HG03565 (cell line): ENCODE measurements around the gene COMT.

Experiments used
- ATAC-seq: cut with Tn5 transposase; IDR thresholded peaks from one replicate; pipeline ENCODE4 v1.9.1; 2021; ENCODE audit warnings: mild to moderate bottlenecking, moderate library complexity; ENCODE audit not compliant: unreplicated experiment

The COMT gene

DNA sequence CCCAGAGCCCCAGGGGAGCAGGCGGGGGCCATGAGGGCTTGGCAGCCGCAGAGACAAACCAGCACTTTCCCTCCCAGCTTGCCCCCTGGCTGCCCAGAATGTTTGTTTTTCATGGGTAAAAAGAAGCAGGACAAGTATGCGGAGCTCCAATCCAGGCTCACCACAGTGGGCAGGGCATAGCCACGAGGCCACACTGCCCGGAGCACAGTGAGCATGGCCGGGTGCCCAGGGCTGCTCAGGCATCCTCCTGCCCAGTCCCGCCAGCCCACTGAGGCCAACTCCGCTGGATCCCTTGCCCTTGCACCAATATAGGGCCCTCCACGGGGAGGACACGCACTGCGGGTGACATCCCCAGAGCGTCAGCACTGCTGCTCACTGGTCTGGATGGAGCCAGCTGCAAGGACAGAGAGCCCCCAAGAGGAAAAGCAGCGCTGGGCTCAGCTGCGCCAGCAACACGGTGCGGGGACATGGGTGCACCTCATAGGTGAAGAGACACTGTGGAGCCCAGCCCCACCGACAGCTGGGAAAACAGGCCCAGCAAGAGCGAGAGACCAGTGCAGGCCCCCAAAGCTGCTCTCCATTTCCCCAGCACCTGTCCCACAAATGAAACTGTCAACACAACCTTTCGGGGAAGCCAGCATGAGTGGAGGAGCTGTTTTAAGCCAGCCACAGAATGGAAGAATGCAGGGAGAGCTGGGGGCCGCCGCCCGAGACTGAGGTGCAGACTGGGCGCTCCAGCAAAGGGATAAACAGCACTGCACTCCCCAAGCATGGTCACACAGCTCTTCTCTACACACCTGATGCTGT lies 50.3 kb downstream of the COMT start:
- ATAC-seq: no peak

- no peak for ATAC-seq
Measured at GRCh38 chr22:19992481-19992911, 50.9 kb downstream of the COMT start.

GRCh38 chr22:19992921-19993355 lies 51.4 kb downstream of the COMT start:
- no peak for ATAC-seq

GRCh38 chr22:19993926-19994325 lies 52.4 kb downstream of the COMT start:
- no peak for ATAC-seq

DNA sequence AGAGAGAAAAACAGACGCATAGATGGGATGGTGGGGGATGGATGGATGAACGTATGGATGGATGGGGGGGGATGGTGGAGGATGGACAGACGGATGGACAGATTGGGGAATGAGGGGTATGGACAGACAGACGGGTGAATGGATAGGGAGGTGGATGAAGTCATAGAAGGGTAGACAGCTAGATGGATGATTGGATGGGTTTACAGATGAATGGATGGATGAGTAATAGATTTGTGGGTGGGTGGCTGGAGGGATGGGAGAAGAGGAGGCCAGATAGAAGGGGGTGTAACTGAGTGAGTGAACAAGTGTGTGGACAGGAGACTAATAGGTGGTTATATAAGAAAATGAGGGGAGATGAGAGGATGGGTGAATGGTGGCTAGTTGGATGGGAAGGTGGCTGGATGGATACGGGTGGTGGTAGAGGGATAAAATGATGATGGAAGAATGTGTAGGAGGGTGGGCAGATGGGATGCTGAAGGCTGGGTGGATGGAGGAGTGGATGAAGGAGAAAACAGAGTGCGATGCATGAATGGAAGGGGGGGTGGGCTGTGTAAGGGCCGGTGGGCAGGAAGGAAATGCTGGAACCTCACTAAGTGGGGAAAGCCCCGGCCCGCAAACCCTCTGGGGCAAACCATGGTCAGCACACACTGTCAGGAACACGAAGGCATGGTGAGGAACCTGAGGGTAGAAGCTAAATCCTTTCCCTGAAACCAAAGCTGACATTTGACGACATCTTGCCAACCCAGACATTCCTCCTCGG lies 53.5 kb downstream of the COMT start:
- ATAC-seq: no peak

- no peak for ATAC-seq
Measured at GRCh38 chr22:19995611-19996339, 54.2 kb downstream of the COMT start.

DNA sequence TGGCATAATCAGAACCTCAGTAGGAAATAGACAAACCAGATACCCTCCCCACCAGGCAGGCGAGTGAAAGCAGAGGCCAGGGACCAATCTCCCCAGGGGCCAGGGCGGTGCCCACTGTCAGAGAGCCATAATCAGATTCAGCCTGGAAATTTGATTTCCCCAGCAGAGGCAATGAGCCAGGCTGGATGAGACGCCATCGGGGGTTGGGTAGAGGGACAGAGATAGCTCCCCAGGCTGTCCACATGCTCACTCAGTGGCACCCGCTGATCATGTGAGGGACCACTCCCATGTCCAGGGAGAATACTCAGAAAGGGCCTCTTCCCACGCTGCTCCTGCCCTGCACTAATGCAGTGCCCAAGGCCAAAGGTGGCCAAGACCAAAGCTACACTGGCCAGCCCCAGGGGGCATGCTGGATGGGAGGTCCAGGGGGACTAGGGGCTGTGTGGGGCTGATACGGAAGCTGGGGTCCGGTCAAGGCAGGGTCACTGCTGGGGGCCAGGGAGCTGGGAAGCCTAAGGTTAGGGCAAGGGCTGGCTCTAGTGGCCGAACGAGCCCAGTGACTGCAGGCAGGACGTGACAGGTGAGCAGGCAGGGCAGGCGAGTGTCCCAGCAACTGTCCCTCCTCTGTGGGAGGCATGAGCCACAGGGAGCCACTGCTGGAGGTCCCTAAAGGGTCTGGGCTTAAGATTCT lies 55.3 kb downstream of the COMT start:
- ATAC-seq: no peak

DNA sequence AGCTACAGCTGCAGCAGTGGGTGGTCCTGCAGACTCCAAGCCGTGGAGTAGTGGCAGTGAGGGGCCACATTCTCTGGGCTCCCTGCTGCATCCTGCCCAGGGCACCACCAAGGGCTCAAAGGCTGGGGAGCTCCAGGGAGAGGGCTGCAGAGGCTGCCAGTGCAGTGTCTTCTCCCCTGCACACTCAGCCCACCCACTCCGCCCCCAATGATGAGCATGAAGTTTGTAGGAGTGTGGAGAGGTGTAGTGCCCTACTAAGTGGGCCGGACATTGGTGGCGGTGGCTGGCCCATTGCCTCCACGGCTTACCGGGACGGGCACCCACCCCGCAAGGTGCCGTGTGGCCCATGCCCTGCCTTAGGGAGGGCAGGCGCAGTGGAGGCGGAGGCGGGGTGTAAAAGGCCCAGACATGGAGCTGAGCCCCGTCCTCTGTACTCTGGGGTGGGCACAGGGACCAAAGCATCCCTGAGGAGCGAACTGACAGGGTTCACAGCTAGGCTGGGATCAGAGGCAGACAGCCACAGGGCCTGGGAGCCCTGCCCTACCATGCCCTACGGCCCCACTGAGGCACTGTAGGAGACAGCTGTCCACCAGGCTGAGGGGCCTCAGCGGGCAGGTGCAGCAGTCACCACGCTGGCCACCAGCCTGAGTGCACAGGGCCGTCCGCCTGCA lies 56.1 kb downstream of the COMT start:
- no peak for ATAC-seq

DNA sequence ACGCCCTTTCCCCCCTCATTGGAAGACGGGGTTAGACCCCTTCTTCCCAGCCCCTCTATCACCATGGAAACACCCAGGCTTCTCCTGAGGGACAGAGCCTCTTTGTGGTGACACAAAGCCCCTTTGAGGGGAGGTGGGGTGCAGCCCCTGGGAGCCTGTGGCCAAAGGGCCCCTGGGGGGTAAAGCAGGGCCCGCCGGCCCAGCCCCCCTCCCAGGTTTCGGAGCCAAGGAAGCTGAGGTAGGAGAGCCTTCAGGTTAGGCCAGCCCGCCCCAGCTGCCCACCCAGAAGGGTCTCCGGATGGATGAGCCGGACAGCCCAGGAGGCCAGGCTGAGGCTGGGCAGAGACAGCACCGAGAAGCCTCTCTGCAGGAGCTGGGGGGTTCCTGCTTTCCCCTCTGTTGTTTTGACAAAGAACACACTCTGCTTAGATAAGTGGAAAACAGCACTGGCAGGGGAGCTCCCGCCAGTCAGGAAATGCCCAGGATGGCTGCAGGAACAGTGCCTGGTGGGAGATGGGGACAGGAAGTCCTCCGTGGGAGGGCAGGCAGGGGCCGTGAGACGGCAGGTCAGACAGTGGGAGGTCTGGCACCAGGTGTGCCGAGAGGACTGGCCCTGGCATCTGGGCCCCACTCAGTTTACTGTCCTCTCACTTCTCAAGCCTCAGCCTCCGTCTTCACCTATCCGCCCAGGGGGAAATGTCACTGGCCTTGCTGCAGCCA lies 56.8 kb downstream of the COMT start:
- no peak for ATAC-seq

GRCh38 chr22:19998991-19999820 lies 57.6 kb downstream of the COMT start:
- no peak for ATAC-seq

GRCh38 chr22:20000246-20001081 lies 58.9 kb downstream of the COMT start:
- ATAC-seq: no peak

DNA sequence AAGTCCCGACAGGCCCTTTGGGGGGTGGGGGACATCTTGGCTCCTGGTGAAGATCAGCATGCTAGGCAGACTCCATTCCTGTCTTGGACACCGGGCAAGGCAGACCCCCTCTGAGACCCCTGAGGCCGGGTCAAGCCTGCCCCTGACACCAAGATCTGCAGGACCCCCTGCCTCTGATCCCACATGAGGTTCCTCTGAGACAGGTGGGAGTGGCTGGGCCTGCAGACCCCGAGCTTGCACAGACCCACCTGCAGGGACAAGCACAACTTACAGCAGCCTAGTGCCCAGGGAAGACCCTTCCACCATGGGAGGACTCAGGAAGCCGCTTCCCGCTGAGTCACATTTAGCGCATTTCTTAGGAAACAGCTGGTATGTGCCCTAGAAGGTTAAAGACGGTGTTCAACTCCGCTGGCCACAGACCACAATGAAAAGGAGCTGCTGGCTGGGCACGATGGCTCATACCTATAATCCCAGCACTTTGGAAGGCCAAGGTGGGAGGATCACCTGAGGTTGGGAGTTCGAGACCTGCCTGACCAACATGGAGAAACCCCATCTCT lies 59.6 kb downstream of the COMT start:
- no peak for ATAC-seq

GRCh38 chr22:20002128-20002527 lies 60.6 kb downstream of the COMT start:
- no peak for ATAC-seq

- no peak for ATAC-seq
Measured at GRCh38 chr22:20002636-20003035, 61.1 kb downstream of the COMT start.

GRCh38 chr22:20003304-20003703 lies 61.7 kb downstream of the COMT start:
- no peak for ATAC-seq

DNA sequence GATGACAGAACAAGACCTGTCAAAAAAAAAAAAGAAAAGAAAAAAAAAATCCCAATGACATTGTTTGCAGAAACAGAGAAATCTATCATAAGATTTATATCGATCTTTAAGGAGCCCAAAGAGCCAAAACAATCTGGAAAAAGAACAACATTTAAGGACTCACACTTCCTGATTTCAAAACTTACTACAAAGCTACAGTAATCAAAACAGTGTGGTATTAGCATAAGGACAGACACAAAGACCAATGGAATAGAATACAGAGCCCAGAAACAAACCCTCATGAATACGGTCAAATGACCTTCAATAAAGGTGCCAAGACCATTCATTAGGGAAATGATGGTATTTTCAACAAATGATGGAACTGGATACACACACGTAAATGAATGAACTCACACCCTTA lies 62.9 kb downstream of the COMT start:
- ATAC-seq: no peak

- ATAC-seq: no peak
Measured at GRCh38 chr22:20008221-20008995, 66.8 kb downstream of the COMT start.
